Gastrocnemius medialis (tissue), 4 donors: ENCODE measurements around the gene PLA2G5. TPM values are rescaled to one million over a fixed set of nuclear protein-coding genes. Genes with fewer than 3 reads are reported as not detected.

Source experiments
- ATAC-seq, 2 donors: fragments of 150-250 bp; one replicate each; pipeline ENCODE4 v1.9.1; 2016
- DNase-seq, 2 donors: peaks; one replicate each; pipeline ENCODE4 v3.0.0-alpha.2; 2019
- H3K27ac ChIP-seq, 4 donors: fragments of 200-600 bp; sonication (generic); 1 replicate in 1 of 4; 2 replicates in 3 of 4; pipeline ENCODE4 v1.5.1; 2016 to 2018; ENCODE audit warnings: mild to moderate bottlenecking in 2 of 4, moderate library complexity in 1 of 4
- H3K27me3 ChIP-seq, 3 donors: fragments of 200-600 bp; sonication (generic) in 2 of 3; 1 replicate in 1 of 3; 2 replicates in 2 of 3; pipeline versions ENCODE4 v1.5.1 to v1.6.0; 2016 to 2019; ENCODE audit warnings: mild to moderate bottlenecking in 1 of 3, moderate library complexity in 1 of 3
- H3K36me3 ChIP-seq, 2 donors: fragments of 200-600 bp; sonication (generic) in 1 of 2; one replicate each; pipeline ENCODE4 v1.5.1; 2017 to 2018
- H3K4me1 ChIP-seq, 2 donors: fragments of 200-600 bp; sonication (generic) in 1 of 2; one replicate each; pipeline ENCODE4 v1.5.1; 2016 to 2017; ENCODE audit warnings: mild to moderate bottlenecking in 2 of 2
- H3K4me3 ChIP-seq, 4 donors: fragments of 200-600 bp; sonication (generic) in 3 of 4; 1 replicate in 1 of 4; 2 replicates in 3 of 4; pipeline ENCODE4 v1.5.1; 2016 to 2019; ENCODE audit warnings: mild to moderate bottlenecking in 2 of 4
- H3K9me3 ChIP-seq, 3 donors: fragments of 200-600 bp; sonication (generic) in 2 of 3; 1 replicate in 1 of 3; 2 replicates in 2 of 3; pipeline ENCODE4 v1.5.1; 2016 to 2019
- POLR2A ChIP-seq, 2 donors: fragments of 450-650 bp; IDR thresholded peaks; one replicate each; pipeline ENCODE4 v1.6.1; 2017; ENCODE audit warnings: antibody characterized with exemption in 2 of 2, mild to moderate bottlenecking in 2 of 2, moderate library complexity in 2 of 2
- in situ Hi-C, 4 donors: fragments of 200-750 bp; cut with MboI; loops; one replicate each; pipeline versions ENCODE4 v1.15.0 to v1.8.0; 2017; ENCODE audit warnings: low sequenced_read_pairs in 4 of 4
- intact Hi-C: fragments of 100-400 bp; cut with DNase I; formaldehyde crosslinking; loops from one replicate; pipeline ENCODE4 v1.15.1; 2023; ENCODE audit warnings: low total_unique reads
- total RNA-seq, 4 donors: library from RNA; depleted of rRNA; stranded (reverse); fragments of >200 nt; gene quantifications; one replicate each; pipeline versions ENCODE4 v1.1.0 to v1.2.3, GENCODE V29; 2016
- TF ChIP-seq, protein P1 (sequence below), 5 experiments: fragments of 450-650 bp in 3 of 5; fragments of 200-600 bp in 2 of 5; sonication (generic) in 2 of 5; IDR thresholded peaks in 4 of 5; conservative IDR thresholded peaks in 1 of 5; 1 replicate in 4 of 5; 2 replicates in 1 of 5; pipeline ENCODE4 v1.5.1; 2016 to 2019; ENCODE audit warnings: antibody characterized with exemption in 5 of 5, mild to moderate bottlenecking in 3 of 5, moderate library complexity in 3 of 5

The PLA2G5 gene
- total RNA-seq, 4 donors from 2014 or later: not detected

DNA sequence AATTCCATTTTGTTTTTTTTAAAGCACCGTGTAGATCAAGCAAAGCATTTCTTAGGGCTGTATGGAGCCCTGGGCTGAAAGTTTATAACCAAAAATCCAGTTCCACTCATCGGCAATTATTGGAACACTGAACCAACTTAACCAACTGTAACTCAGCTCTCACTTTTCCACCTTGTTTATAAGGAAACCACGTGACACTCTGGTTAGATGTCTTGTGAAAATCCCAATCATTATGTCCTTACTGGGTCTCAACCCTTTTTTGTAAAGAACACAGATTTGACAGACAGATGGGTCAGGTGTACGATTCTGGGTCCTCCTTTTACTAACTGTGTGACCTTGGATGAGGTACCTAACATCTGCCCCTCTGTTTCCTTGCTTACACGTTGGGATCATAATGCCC is 6.2 kb downstream of the PLA2G5 start:
- in situ Hi-C loops (no loop called here), intact Hi-C loops (no loop called here)
- Histone ChIP-seq H3K4me3 (no peak overlapping the region), H3K4me1 (no peaks in the 10 kb centered on the region), H3K27ac (no peak overlapping the region), H3K36me3 (no peaks in the 10 kb centered on the region), H3K27me3 (peaks cover 3 to 14% (median 9%) of the 10 kb centered on the region in 3 donors), H3K9me3 (no peaks in the 10 kb centered on the region)
- ATAC-seq (no peak), DNase-seq (no peak)
- TF ChIP-seq, protein P1, sequence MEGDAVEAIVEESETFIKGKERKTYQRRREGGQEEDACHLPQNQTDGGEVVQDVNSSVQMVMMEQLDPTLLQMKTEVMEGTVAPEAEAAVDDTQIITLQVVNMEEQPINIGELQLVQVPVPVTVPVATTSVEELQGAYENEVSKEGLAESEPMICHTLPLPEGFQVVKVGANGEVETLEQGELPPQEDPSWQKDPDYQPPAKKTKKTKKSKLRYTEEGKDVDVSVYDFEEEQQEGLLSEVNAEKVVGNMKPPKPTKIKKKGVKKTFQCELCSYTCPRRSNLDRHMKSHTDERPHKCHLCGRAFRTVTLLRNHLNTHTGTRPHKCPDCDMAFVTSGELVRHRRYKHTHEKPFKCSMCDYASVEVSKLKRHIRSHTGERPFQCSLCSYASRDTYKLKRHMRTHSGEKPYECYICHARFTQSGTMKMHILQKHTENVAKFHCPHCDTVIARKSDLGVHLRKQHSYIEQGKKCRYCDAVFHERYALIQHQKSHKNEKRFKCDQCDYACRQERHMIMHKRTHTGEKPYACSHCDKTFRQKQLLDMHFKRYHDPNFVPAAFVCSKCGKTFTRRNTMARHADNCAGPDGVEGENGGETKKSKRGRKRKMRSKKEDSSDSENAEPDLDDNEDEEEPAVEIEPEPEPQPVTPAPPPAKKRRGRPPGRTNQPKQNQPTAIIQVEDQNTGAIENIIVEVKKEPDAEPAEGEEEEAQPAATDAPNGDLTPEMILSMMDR (IDR thresholded peaks at IDR 0.05 in 4 of 5, conservative IDR thresholded peaks at IDR 0.05 in 1 of 5): no peak
- TF ChIP-seq POLR2A (IDR thresholded peaks at IDR 0.05): no peak

GRCh38 chr1:20076710-20077461 is 6.9 kb downstream of the PLA2G5 start:
- DNase-seq (no peak), ATAC-seq (no peak)
- Histone ChIP-seq H3K27ac (no peak overlapping the region), H3K36me3 (no peaks in the 10 kb centered on the region), H3K4me1 (no peaks in the 10 kb centered on the region), H3K4me3 (no peak overlapping the region), H3K27me3 (peaks cover 3 to 14% (median 9%) of the 10 kb centered on the region in 3 donors), H3K9me3 (no peaks in the 10 kb centered on the region)
- intact Hi-C loops (no loop called here), in situ Hi-C loops (no loop called here)
- TF ChIP-seq POLR2A (IDR thresholded peaks at IDR 0.05): no peak
- TF ChIP-seq, protein P1 (IDR thresholded peaks at IDR 0.05 in 4 of 5, conservative IDR thresholded peaks at IDR 0.05 in 1 of 5): no peak

DNA sequence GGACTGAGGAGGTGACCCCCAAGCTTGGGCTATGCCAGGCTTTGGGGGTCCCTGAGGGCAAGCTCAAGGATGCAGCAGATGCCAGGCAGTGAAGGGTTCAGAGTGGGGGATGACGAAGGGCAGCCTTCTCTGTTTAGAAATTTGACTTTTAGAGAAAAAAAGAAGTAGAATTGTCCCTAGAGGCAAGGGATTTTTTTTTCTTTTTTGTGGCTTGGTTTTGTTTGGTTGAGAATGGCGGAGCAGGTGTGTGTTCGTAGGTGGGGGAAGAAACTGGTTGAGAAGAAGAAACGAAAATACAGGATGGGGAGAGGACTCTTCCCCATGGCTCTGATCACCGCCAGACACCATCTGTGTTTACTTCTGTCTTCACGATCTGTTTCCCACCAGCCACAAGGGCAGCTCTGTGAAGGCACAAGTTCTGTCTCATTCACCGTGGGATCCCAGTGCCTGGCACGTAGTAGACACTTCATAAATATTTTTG is 8.2 kb downstream of the PLA2G5 start:
- no peak overlapping the region for H3K27ac ChIP-seq
- no peaks in the 10 kb centered on the region for H3K4me1 ChIP-seq
- H3K4me3 ChIP-seq: no peak overlapping the region
- DNase-seq: no peak
- intact Hi-C loops: no loop called here
- no peak for ATAC-seq
- H3K36me3 ChIP-seq: no peaks in the 10 kb centered on the region
- TF ChIP-seq, protein P1 (IDR thresholded peaks at IDR 0.05 in 4 of 5, conservative IDR thresholded peaks at IDR 0.05 in 1 of 5): no peak
- no peak for TF ChIP-seq POLR2A (IDR thresholded peaks at IDR 0.05)
- no peaks in the 10 kb centered on the region for H3K9me3 ChIP-seq
- peaks cover 3 to 14% (median 9%) of the 10 kb centered on the region in 3 donors for H3K27me3 ChIP-seq
- in situ Hi-C loops: no loop called here

DNA sequence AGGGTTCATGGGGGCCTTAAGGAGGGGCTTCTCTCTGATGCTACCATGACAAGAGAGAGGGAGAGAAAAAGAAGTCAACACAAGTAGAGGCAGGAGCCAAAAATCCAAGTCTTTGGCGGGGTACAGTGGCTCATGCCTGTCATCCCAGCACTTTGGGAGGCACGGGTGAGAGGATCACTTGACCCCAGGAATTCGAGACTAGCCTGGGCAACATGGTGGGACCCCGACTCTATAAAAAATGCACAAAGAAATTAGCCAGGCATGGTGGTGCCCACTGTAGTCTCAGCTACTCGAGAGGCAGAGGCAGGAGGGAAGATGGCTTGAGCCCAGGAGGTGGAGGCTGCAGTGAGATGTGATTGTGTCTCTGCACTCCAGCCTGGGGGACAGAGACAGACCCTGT is 8.7 kb downstream of the PLA2G5 start:
- Histone ChIP-seq H3K27ac (no peak overlapping the region), H3K4me1 (no peaks in the 10 kb centered on the region)

More for the DNA sequence above, 8.7 kb downstream of the PLA2G5 start:
- peaks cover 3 to 14% (median 9%) of the 10 kb centered on the region in 3 donors for H3K27me3 ChIP-seq
- DNase-seq (no peak), ATAC-seq (no peak)
- no peak for TF ChIP-seq POLR2A (IDR thresholded peaks at IDR 0.05)
- TF ChIP-seq, protein P1 (IDR thresholded peaks at IDR 0.05 in 4 of 5, conservative IDR thresholded peaks at IDR 0.05 in 1 of 5): no peak
- in situ Hi-C loops: no loop called here
- no peaks in the 10 kb centered on the region for H3K9me3 ChIP-seq
- H3K4me3 ChIP-seq: no peak overlapping the region
- intact Hi-C loops: no loop called here
- H3K36me3 ChIP-seq: no peaks in the 10 kb centered on the region
